Heart right ventricle (tissue), 16 donors: ENCODE results near the gene LRP5. TPM values are rescaled to one million over a fixed set of nuclear protein-coding genes. Genes with fewer than 3 reads are reported as not detected.

Source experiments
- ATAC-seq, 8 donors: fragments of 200-7000 bp; cut with Tn5 transposase; one replicate each; pipeline ENCODE4 v1.9.1; 2020; ENCODE audit warnings: mild to moderate bottlenecking in 8 of 8, moderate library complexity in 8 of 8, moderate number of reproducible peaks in 1 of 8
- DNase-seq, 2 donors: peaks; one replicate each; pipeline ENCODE4 v3.0.0-alpha.2; 2020
- H3K27ac ChIP-seq, 10 donors: fragments of 200-600 bp; sonication (generic) in 2 of 10; one replicate each; pipeline versions ENCODE4 v1.5.0 to v1.8.0; 2020 to 2022; ENCODE audit warnings: mild to moderate bottlenecking in 3 of 10
- H3K27me3 ChIP-seq, 7 donors: fragments of 200-600 bp; one replicate each; pipeline ENCODE4 v1.8.0; 2021 to 2022; ENCODE audit warnings: mild to moderate bottlenecking in 2 of 7
- H3K36me3 ChIP-seq, 9 donors: fragments of 200-600 bp; sonication (generic) in 1 of 9; one replicate each; pipeline versions ENCODE4 v1.5.0 to v1.8.0; 2020 to 2022; ENCODE audit warnings: mild to moderate bottlenecking in 2 of 9
- H3K4me1 ChIP-seq, 9 donors: fragments of 200-600 bp; sonication (generic) in 1 of 9; one replicate each; pipeline versions ENCODE4 v1.5.0 to v1.8.0; 2020 to 2022; ENCODE audit warnings: mild to moderate bottlenecking in 4 of 9
- H3K4me3 ChIP-seq, 10 donors: fragments of 200-600 bp; sonication (generic) in 2 of 10; one replicate each; pipeline versions ENCODE4 v1.5.0 to v1.8.0; 2020 to 2022; ENCODE audit warnings: mild to moderate bottlenecking in 7 of 10, moderate library complexity in 2 of 10
- H3K9me3 ChIP-seq, 11 donors: fragments of 200-600 bp in 10 of 11; sonication (generic) in 2 of 11; one replicate each; pipeline versions ENCODE4 v1.5.0 to v1.8.0; 2013 to 2022; ENCODE audit warnings: mild to moderate bottlenecking in 2 of 11, control low read depth in 1 of 11, moderate library complexity in 1 of 11
- CTCF ChIP-seq, 9 donors: fragments of 200-600 bp; sonication (generic) in 2 of 9; IDR thresholded peaks; one replicate each; pipeline versions ENCODE4 v1.5.0 to v1.8.0; 2021 to 2022; ENCODE audit warnings: antibody characterized with exemption in 9 of 9, mild to moderate bottlenecking in 5 of 9, moderate library complexity in 1 of 9
- WGBS, 2 donors: extraction: QIAGEN DNeasy Blood & Tissue Kit; methylation state at CpG; one replicate each; pipeline ENCODE4 v1.1.7; 2013; ENCODE audit warnings: inconsistent platforms in 1 of 2; 5-methylcytosine and 5-hydroxymethylcytosine counted together
- intact Hi-C, 10 donors: fragments of 100-400 bp; cut with DNase I; formaldehyde crosslinking; loops; one replicate each; pipeline versions ENCODE4 v1.11.1 to v1.14.2; 2022
- polyA plus RNA-seq, 2 donors: library from polyadenylated mRNA; stranded (reverse); fragments of 200-250 nt; gene quantifications; one replicate each; pipeline ENCODE4 v1.2.3, GENCODE V29; 2013
- total RNA-seq, 10 donors: library from RNA; stranded (reverse); fragmentation: NEBNext Ultra II Directional in 3 of 10; extraction: Animal tissue kit (Norgen Biotek cat#: 25700) in 3 of 10; gene quantifications; one replicate each; pipeline versions ENCODE4 v1.2.1 to v1.2.4, GENCODE V29; 2021 to 2023
- donor health status: Arrhythmogenic right ventricular cardiomyopathy.
- donor health status: ischemic (EF 13 %, LVEDD 7.1; RV severe dilation, severe dysfunction).
- donor health status: healthy with polysubstance abuse.
- donor health status: DM: no; HTN: yes; CAD: no.
- donor health status: DM: no; HTN: no; CAD: no.
- donor health status: ischemic (EF 25% LVEDD 6.9; RV normal size, moderate dysfunction).
- donor health status: ischemic (EF 25% LVEDD 5.7; RV mildly dilated, moderate dysfunction).
- donor health status: healthy.
- donor health status: DM: yes; HTN: yes; CAD: no.
- donor health status: Ischemic cardiomyopathy.
- donor health status: ischemic (EF 35%, LVEDD 5.7; RV mildly dilated, moderate dysfunction).
- donor health status: nonischemic (EF 11% LVEDD 7.7; RV severe dilation, severe dysfunction).
- donor health status: DM: yes; HTN: yes; CAD: no.
- donor health status: PGD.
- donor health status: ischemic (EF 29% LVEDD 5.4; RV normal size, mild dysfunction).
- donor health status: nonischemic (EF 23%, LVEDD 6.1; RV moderate dilation, normal function).

Gene LRP5
- total and polyA plus RNA-seq, 12 donors, result 23.2 to 73.3 (median 46.3) TPM

- Histone ChIP-seq H3K9me3 (no peaks in the 10 kb centered on the region), H3K36me3 (peaks cover 0 to 5% (median 0%) of the 10 kb centered on the region in 9 donors), H3K27me3 (peaks cover 0 to 3% (median 0%) of the 10 kb centered on the region in 7 donors), H3K4me1 (peaks cover 50 to 97% (median 89%) of the 10 kb centered on the region in 9 donors), H3K4me3 (peak overlapping the region in 6 of 10 donors; percentile 3 to 25 (median 12)), H3K27ac (peak overlapping the region; percentile 55 to 95 (median 82))
- intact Hi-C loops, result loop anchor here in 5 of 10 donors (5.0 kb wide), 2 partner anchors 37 to 62 kb away; partner anchors contain the start of gene LRP5 (in 4 of the 5)
- no peak for TF ChIP-seq CTCF (IDR thresholded peaks at IDR 0.05)
- ATAC-seq (peak; percentile 18 to 69 (median 52)), DNase-seq (peak; percentile 62 to 73)
- 11 to 17% methylated on average over 33 of the region's 33 CpGs for WGBS, 2 donors
Observed at GRCh38 chr11:68373815-68374501, 61.6 kb downstream of the LRP5 start.

- DNase-seq (no peak), ATAC-seq (no peak)
- Histone ChIP-seq H3K4me3 (peak overlapping the region in 6 of 10 donors; percentile 3 to 25 (median 12)), H3K9me3 (no peaks in the 10 kb centered on the region), H3K27ac (peak overlapping the region; percentile 55 to 95 (median 82)), H3K27me3 (peaks cover 0 to 3% (median 0%) of the 10 kb centered on the region in 7 donors), H3K4me1 (peaks cover 50 to 99% (median 92%) of the 10 kb centered on the region in 9 donors), H3K36me3 (no peaks in the 10 kb centered on the region)
- intact Hi-C loops, result loop anchor here in 5 of 10 donors (5.0 kb wide), 2 partner anchors 37 to 62 kb away; partner anchors contain the start of gene LRP5 (in 4 of the 5)
- TF ChIP-seq CTCF (IDR thresholded peaks at IDR 0.05), result no peak
- 44 to 46% methylated on average over 12 of the region's 12 CpGs for WGBS, 2 donors
Observed at GRCh38 chr11:68374531-68374930, 62.1 kb downstream of the LRP5 start.

- H3K27me3 ChIP-seq, result peaks cover 0 to 3% (median 0%) of the 10 kb centered on the region in 7 donors
- DNase-seq, result no peak
- 85 to 90% methylated on average over 13 of the region's 13 CpGs for WGBS, 2 donors
- ATAC-seq, result no peak
- peaks cover 47 to 99% (median 92%) of the 10 kb centered on the region in 9 donors for H3K4me1 ChIP-seq
- no peak for TF ChIP-seq CTCF (IDR thresholded peaks at IDR 0.05)
- H3K4me3 ChIP-seq, result no peak overlapping the region
- intact Hi-C loops, result no loop called here
- peak overlapping the region in 6 of 10 donors; percentile 76 to 95 (median 84) for H3K27ac ChIP-seq
- no peaks in the 10 kb centered on the region for H3K9me3 ChIP-seq
- H3K36me3 ChIP-seq, result no peaks in the 10 kb centered on the region
Observed at GRCh38 chr11:68375337-68375736, 62.9 kb downstream of the LRP5 start.

- 79 to 86% methylated on average over 14 of the region's 14 CpGs for WGBS, 2 donors
- ATAC-seq (no peak), DNase-seq (no peak)
- peaks cover 46 to 99% (median 92%) of the 10 kb centered on the region in 9 donors for H3K4me1 ChIP-seq
- no peak overlapping the region for H3K4me3 ChIP-seq
- H3K9me3 ChIP-seq, result no peaks in the 10 kb centered on the region
- intact Hi-C loops, result no loop called here
- H3K36me3 ChIP-seq, result no peaks in the 10 kb centered on the region
- peaks cover 0 to 3% (median 0%) of the 10 kb centered on the region in 7 donors for H3K27me3 ChIP-seq
- TF ChIP-seq CTCF (IDR thresholded peaks at IDR 0.05), result no peak
- H3K27ac ChIP-seq, result peak overlapping the region in 4 of 10 donors; percentile 79 to 95 (median 86)
Observed at GRCh38 chr11:68375766-68376165, 63.4 kb downstream of the LRP5 start.
